Mesodermal cell (in vitro differentiated cells): ENCODE measurements around the gene RAPGEF1.

Experiments
- H3K27ac ChIP-seq: 2 replicates; pipeline ENCODE4 v1.7.0; 2013; ENCODE audit warnings: mild to moderate bottlenecking, low read depth, low read length, moderate library complexity; ENCODE audit not compliant: severe bottlenecking
- H3K36me3 ChIP-seq: 2 replicates; pipeline ENCODE4 v1.7.1; 2013; ENCODE audit warnings: mild to moderate bottlenecking, low read length, moderate library complexity; ENCODE audit not compliant: control insufficient read depth, insufficient read depth
- H3K4me1 ChIP-seq: one replicate; pipeline ENCODE4 v1.7.1; 2013; ENCODE audit warnings: mild to moderate bottlenecking, low read length; ENCODE audit not compliant: insufficient read depth, control insufficient read depth, poor library complexity, severe bottlenecking
- H3K4me3 ChIP-seq: 2 replicates; pipeline ENCODE4 v1.7.0; 2013; ENCODE audit warnings: low read length, control low read depth, mild to moderate bottlenecking; ENCODE audit not compliant: insufficient read depth, poor library complexity, severe bottlenecking; ENCODE audit errors: extremely low read depth
- H3K9me3 ChIP-seq: 2 replicates; pipeline ENCODE4 v1.7.1; 2013; ENCODE audit warnings: mild to moderate bottlenecking, low read length, moderate library complexity; ENCODE audit not compliant: control insufficient read depth
- WGBS, 2 experiments: methylation state at CpG; one replicate each; pipeline ENCODE4 v1.1.5; 2013; ENCODE audit warnings: missing lambda C conversion rate in 2 of 2; ENCODE audit not compliant: insufficient coverage in 2 of 2; 5-methylcytosine and 5-hydroxymethylcytosine counted together

The RAPGEF1 gene

DNA sequence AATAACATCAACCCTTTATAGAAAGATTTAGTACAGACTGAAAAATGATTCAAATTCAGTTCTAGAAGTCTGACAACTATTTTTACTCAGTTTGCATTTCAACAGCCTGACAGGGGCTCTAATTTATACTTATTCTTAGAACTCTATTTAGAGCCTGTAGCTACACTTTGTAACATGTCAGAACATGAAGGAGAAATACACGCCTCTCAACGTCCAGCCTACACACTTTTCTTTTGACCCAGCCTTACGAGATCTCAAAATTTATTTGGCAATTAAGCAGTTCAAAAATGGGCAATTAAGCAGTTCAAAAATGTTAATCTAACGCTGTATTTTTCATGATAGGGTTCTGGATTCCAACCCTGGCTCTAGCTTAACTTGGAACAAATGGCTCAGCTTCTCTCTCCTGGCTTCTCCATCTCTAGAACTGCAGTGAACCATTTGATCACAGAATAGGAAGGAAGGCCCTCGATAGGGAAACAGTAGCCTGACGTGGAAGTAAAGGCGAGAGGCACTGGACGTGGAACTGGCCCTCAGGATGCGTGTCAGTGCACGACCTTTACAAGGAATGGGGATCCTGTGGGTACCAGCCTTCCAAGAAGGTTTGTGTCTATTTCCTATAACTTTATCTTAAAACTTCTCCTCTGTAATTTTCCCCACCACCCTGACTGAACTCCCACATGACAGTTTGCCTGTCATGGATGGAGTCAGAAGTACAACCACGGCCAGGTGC lies 128.1 kb downstream of the RAPGEF1 start:
- Histone ChIP-seq H3K4me1 (peaks cover 42% of the 10 kb centered on the region), H3K4me3 (no peak overlapping the region), H3K27ac (no peak overlapping the region), H3K36me3 (peaks cover 49% of the 10 kb centered on the region), H3K9me3 (no peaks in the 10 kb centered on the region)
- WGBS, 2 experiments, result 97 to 98% methylated on average over 9 to 11 of the region's 11 CpGs

DNA sequence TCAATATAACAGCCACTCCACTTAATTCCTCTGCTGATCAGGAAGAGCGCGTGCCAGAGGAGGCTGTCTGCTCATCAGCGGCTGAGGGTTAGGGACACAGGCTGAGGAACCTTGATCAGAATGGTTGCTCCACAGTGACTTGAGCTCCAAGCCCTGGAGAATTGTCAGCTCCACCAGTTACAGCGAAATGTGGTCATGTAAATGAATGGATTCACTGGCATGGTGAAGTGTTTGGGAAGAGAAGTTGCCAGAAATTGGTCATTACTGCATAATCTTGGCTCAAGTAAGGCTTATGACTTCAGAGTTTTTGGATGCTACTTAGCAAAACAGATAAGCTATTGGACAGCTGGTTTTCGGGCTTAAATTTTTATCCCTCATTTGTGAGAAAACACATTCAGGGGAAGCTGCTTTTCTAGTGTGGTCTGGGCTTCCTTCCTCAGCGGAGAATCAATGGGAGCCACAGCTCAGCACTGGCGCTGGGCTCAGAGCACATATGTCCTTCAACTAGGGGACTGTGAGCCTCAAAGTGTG lies 129.6 kb downstream of the RAPGEF1 start:
- Histone ChIP-seq H3K36me3 (peaks cover 42% of the 10 kb centered on the region), H3K4me3 (no peak overlapping the region), H3K4me1 (peaks cover 42% of the 10 kb centered on the region), H3K9me3 (no peaks in the 10 kb centered on the region), H3K27ac (no peak overlapping the region)
- 88 to 95% methylated on average over 6 to 7 of the region's 7 CpGs for WGBS, 2 experiments

DNA sequence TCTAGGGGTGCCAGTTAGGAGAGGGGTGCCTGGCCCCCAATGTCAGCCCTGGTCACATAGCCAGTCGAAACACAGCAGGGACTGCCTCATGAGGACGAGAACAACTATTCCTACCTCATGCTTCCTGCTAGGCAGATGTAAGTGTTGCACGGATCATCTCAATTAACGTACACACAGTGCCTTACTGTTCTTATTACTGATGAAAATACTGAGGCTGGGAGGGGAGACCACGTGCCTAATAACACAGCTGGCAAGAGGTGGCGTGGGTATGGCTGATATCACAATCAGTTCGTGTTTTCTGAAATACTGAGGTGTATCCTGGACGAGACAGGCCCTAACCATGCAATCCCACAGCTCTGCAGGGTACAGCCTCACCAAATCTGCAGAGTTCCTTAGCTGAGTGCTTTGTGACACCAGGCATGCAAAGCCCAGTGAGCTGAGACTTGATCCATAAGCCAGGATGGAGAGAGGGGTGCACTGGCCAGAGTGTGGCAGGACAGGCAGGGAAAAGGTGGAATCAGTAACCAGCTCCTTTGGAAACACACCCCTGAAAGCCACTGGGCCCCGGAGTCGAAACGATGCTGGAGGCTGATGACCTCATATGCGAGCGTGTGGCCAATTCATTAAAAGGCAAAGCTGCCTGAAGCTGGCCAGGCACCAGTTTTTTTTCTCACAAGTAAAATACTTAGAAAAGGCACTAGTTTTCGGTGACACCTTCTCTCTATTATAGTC lies 130.6 kb downstream of the RAPGEF1 start:
- Histone ChIP-seq H3K27ac (peak overlapping the region; percentile 97), H3K4me3 (no peak overlapping the region), H3K4me1 (peaks cover 42% of the 10 kb centered on the region), H3K36me3 (peaks cover 42% of the 10 kb centered on the region), H3K9me3 (no peaks in the 10 kb centered on the region)
- WGBS, 2 experiments, result 71 to 81% methylated on average over 10 to 14 of the region's 14 CpGs

DNA sequence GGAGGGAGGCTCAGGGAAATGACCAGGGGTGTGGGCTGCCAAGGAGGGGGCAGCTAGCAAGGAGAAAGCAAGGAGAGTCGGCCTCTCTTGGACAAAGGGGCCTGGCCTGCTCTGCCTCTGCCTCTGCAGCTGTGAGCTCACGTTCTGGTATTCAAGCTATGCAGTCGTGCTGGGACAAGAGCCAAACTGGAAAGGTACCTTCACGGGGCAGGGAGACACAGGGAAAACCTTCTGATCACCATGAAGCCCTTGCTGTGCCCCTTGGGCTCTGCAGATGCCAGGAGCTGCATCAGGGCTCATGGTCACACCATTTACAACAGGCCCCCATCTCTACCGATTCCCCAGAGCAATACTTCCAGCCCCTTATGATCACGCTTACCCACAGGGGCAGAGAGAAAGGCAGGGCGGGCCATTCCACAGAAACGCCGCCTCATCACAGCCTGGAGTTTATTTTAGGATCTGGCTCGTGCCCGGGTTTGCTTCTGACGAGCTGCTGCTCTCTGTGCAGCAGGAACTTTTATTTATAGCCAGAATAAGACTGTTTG lies 131.3 kb downstream of the RAPGEF1 start:
- Histone ChIP-seq H3K4me3 (no peak overlapping the region), H3K9me3 (no peaks in the 10 kb centered on the region), H3K27ac (peak overlapping the region; percentile 97), H3K36me3 (peaks cover 38% of the 10 kb centered on the region), H3K4me1 (peaks cover 42% of the 10 kb centered on the region)
- 18 to 45% methylated on average over 10 to 12 of the region's 12 CpGs for WGBS, 2 experiments

DNA sequence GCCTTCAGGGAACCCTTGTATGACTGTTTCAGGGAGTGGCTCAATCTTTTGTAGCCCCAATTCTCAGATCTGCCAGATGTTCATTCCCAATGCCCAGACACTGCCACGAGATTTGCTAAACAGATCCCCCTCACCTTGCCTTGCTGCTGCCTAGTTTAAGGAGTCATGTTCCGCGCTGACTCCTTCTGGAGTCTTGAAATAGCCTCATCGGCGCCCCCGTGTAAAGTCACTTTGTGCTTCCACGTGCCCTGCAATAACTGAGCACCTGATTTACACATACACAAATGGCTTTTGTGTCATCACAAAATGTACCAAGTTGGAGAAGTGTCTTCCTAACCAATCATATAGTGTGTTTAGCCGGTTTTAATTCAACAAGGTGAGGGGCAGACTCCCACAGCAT lies 132.3 kb downstream of the RAPGEF1 start:
- H3K27ac ChIP-seq, result no peak overlapping the region
- H3K4me3 ChIP-seq, result no peak overlapping the region
- H3K9me3 ChIP-seq, result no peaks in the 10 kb centered on the region
- 91 to 98% methylated on average over 5 to 7 of the region's 8 CpGs for WGBS, 2 experiments
- peaks cover 42% of the 10 kb centered on the region for H3K4me1 ChIP-seq
- H3K36me3 ChIP-seq, result peaks cover 36% of the 10 kb centered on the region

DNA sequence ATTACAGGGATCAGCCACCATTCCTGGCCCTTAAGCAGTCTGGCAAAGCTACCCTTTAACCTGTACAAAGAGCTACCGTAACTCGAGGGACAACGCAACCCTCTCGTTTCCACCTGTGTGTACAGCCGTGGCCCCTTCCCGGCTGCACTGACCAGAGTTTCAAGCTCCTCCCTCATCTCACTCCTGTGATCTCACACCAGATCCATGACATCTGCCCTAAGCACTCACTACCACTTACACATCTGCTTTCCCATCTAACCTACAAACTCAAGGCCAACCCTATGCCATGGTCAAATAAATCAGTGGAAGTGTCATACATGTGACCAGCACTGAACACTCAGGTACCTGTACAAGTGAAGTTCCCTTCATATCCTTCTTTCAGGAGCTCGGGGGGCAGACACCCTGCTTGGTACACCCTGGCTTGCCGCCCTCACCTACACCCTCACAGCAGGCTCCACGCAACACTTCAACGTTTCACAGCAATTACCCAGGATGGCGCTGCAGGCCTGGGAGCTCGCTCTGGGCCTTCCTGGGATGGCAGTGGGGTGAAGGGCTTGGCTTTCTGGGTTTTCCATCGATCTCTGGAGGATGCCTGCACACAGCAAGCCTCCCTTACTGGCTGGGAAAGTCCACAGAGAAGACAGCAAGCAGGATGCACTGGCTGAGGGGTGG lies 132.8 kb downstream of the RAPGEF1 start:
- Histone ChIP-seq H3K27ac (no peak overlapping the region), H3K36me3 (peaks cover 38% of the 10 kb centered on the region), H3K4me1 (peaks cover 42% of the 10 kb centered on the region), H3K4me3 (no peak overlapping the region), H3K9me3 (no peaks in the 10 kb centered on the region)
- WGBS, 2 experiments, result 94 to 98% methylated on average over 10 to 13 of the region's 13 CpGs

DNA sequence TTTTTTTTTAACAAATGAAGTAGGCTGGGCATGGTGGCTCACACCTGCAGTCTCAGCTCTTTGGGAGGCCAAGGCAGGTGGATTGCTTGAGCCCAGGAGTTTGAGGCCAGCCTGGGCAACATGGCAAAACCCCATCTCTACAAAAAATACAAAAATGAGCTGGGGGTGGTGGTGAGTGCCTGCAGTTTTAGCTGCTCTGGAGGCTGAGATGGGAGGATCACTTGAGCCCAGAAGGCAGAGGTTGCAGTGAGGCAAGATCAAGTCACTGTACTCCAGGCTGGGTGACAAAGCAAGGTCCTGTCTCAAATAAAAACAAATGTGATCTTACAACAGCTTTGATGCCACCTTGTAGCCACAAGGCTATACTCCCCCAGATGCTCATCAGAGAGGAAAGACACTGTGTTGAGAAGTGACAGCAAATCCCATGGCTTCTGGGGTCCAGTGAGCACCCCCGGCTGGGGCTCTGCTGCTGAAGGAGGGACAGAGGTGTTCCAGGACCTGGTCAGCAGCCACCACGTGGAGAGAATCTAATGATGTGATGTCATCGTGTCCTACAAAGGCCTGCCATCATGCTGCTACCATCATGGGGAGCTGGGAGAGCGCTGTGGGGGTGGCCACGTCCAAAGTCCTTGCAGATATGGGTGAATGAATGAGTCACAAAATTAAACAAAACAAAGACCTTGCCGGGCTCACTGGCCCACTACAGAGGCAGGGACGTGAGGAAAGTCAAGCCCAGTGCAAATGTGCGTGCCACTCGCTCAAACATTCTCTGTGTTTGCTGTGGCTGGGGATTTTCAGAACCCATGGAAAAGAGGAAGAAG lies 133.9 kb downstream of the RAPGEF1 start:
- Histone ChIP-seq H3K9me3 (no peaks in the 10 kb centered on the region), H3K4me1 (peaks cover 41% of the 10 kb centered on the region), H3K27ac (no peak overlapping the region), H3K36me3 (peaks cover 48% of the 10 kb centered on the region), H3K4me3 (no peak overlapping the region)
- WGBS, 2 experiments, result 80 to 85% methylated on average over 7 to 8 of the region's 9 CpGs

DNA sequence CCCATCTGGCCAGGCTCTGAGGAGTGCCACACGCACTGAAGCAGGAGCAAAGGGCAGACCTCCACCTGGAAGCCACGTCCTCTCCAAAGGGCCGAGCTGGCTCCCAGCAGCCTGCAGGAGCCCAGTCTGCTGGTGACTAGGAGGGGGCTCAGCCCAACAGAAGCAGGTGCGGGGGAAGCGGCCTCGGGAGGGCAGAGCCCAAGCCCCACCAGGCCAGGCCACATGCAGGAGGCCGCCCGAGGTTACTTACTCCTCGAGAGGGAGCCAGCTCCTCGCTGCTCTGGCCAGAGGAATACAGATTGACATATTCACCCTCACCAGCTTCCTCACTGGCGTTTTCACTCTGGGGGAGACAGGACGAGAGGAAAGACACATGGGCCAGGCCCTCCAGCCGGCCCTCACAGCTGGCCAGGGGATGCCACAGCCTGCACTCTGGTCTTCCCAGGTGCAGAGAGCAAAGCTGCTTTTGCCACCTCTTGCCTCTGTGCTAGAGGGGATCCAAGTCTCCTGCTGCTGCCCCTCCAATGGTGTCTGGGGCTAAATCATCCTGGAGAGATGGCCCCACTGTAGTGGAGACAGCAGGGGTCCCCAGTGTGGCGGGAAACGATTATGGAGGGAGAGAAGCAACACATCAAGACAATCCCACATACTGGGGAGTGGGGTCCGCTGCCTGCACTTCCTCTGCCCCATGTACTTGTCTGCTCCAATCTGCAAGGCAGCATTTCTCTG lies 136.0 kb downstream of the RAPGEF1 start:
- WGBS, 2 experiments, result 87 to 93% methylated on average over 16 of the region's 16 CpGs
- Histone ChIP-seq H3K4me1 (peaks cover 20% of the 10 kb centered on the region), H3K9me3 (no peaks in the 10 kb centered on the region), H3K4me3 (no peak overlapping the region), H3K36me3 (peaks cover 63% of the 10 kb centered on the region), H3K27ac (no peak overlapping the region)

DNA sequence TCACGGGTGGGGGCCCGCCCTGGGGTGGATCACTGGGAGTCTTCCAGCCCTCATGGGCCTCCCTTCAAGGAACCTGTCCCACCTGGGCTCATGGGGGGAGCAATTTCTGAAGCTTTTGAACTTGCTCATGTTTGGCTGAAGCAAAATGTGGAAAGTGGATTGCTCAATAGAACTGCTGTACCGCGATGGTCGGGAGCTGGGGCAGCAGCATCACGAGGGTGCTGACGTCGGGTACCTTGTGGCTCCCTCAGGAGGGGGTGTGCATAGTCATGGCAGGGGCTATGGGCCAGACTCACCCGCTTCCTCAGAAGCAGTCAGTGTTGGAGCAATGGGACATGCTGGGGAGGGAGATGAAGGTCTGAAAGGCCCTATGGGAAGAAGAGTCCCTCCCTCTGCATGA lies 136.7 kb downstream of the RAPGEF1 start:
- Histone ChIP-seq H3K27ac (no peak overlapping the region), H3K9me3 (no peaks in the 10 kb centered on the region), H3K4me3 (no peak overlapping the region), H3K4me1 (peaks cover 13% of the 10 kb centered on the region), H3K36me3 (peaks cover 68% of the 10 kb centered on the region)
- WGBS, 2 experiments, result 98% methylated on average over 8 to 9 of the region's 9 CpGs
